GM19328 (cell line): ENCODE measurements around the gene ARMC7.
"Not testable (repeated sequence)": the region's sequence is repeated elsewhere in the genome, so short reads cannot be mapped to it uniquely, and the experiment has no call there.

Experiments used
- ATAC-seq: cut with Tn5 transposase; IDR thresholded peaks from one replicate; pipeline ENCODE4 v1.9.1; 2021; ENCODE audit warnings: mild to moderate bottlenecking, moderate library complexity; ENCODE audit not compliant: unreplicated experiment

ARMC7 gene

GRCh38 chr17:75151930-75152329 is 42.2 kb downstream of the ARMC7 start:
- no peak for ATAC-seq

GRCh38 chr17:75152523-75152921 is 42.8 kb downstream of the ARMC7 start:
- ATAC-seq, result no peak

DNA sequence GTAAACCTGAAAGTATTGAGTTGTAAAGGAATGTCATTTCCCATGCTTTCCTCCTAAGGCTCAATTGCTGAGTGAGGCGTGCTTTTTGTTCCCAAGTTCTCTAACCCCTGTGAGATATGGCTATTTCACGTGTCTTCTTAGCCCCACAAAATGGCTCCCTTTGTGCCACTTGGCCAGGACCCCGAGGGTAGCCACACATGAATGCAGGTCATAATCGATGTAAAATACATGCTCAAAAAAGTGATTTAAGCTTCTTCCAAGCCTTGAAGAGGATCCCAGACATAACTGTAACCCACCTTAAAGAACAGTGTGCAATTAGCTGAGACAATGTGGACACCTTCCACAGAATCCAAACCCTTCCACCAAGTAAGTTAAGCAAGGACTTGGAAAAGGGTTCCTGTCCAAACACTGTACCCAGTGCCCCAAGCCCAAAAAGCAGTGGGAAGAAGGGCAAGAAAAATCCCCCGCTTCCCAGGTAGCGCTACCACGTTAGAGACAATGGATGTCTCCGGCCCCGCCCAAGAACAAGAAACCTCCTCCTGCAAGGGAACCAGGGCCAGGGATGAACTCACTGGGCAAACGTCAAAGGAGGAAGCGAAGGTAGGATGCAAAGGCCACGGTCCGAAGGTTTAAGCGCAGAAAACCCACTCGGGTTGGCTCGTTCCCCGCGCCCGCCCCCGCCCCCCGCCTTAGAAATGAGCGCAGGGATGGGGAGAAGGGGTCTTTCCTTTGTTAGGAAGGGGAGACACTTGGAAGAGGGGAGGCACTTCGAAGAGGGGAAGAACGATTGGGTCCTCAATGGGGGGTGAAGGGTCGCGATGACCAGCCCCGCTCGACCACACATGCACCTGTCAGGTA is 43.4 kb downstream of the ARMC7 start:
- no peak for ATAC-seq

- peak; percentile 25 for ATAC-seq
Observed at GRCh38 chr17:75153780-75154194, 44.0 kb downstream of the ARMC7 start.

- ATAC-seq, result peak; percentile 90
Observed at GRCh38 chr17:75154195-75155106, 44.7 kb downstream of the ARMC7 start, which contains the start of gene JPT1. TSS of gene JPT1 (minus strand) at chr17:75154512. CDS start at chr17:75154397, 115 bp downstream.

- no peak for ATAC-seq
Observed at GRCh38 chr17:75155191-75155601, 45.4 kb downstream of the ARMC7 start.

- not testable (repeated sequence) for ATAC-seq
Observed at GRCh38 chr17:75158480-75158879, 48.7 kb downstream of the ARMC7 start.

- ATAC-seq, result no peak
Observed at GRCh38 chr17:75159196-75160031, 49.6 kb downstream of the ARMC7 start.

- no peak for ATAC-seq
Observed at GRCh38 chr17:75160211-75160610, 50.4 kb downstream of the ARMC7 start.

GRCh38 chr17:75163074-75163473 is 53.3 kb downstream of the ARMC7 start:
- ATAC-seq, result no peak

DNA sequence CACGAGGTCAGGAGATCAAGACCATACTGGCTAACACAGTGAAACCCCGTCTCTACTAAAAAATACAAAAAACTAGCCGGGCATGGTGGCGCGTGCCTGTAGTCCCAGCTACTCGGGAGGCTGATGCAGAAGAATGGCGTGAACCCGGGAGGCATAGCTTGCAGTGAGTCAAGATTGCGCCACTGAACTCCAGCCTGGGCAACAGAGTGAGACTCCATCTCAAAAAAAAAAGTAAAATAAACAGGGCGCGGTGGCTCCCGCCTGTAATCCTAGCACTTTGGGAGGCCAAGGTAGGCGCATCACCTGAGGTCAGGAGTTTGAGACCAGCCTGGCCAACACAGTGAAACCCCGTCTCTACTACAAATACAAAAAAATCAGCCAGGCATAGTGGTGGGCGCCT is 54.8 kb downstream of the ARMC7 start:
- ATAC-seq, result not testable (repeated sequence)

GRCh38 chr17:75168998-75169397 is 59.2 kb downstream of the ARMC7 start:
- no peak for ATAC-seq

GRCh38 chr17:75173526-75173925 is 63.8 kb downstream of the ARMC7 start:
- ATAC-seq, result no peak

- no peak for ATAC-seq
Observed at GRCh38 chr17:75174996-75175395, 65.2 kb downstream of the ARMC7 start.

- ATAC-seq, result no peak
Observed at GRCh38 chr17:75176625-75177024, 66.9 kb downstream of the ARMC7 start.

- ATAC-seq, result no peak
Observed at GRCh38 chr17:75178453-75178852, 68.7 kb downstream of the ARMC7 start.
